OCI-LY3 (cell line): ENCODE data around the gene CTSD.

Experiments
- CTCF ChIP-seq: fragments of 200-600, 300-600 bp; sonication (generic); IDR thresholded peaks from 2 replicates; pipeline ENCODE4 v1.5.1; 2014; ENCODE audit warnings: antibody characterized with exemption, low read length, low read depth
- EZH2phosphoT487 ChIP-seq: fragments of 200-600 bp; shearing (Covaris generic); IDR thresholded peaks from 2 replicates; pipeline ENCODE4 v1.6.1; 2018; ENCODE audit warnings: antibody characterized with exemption, mixed run types, low read depth

DNA sequence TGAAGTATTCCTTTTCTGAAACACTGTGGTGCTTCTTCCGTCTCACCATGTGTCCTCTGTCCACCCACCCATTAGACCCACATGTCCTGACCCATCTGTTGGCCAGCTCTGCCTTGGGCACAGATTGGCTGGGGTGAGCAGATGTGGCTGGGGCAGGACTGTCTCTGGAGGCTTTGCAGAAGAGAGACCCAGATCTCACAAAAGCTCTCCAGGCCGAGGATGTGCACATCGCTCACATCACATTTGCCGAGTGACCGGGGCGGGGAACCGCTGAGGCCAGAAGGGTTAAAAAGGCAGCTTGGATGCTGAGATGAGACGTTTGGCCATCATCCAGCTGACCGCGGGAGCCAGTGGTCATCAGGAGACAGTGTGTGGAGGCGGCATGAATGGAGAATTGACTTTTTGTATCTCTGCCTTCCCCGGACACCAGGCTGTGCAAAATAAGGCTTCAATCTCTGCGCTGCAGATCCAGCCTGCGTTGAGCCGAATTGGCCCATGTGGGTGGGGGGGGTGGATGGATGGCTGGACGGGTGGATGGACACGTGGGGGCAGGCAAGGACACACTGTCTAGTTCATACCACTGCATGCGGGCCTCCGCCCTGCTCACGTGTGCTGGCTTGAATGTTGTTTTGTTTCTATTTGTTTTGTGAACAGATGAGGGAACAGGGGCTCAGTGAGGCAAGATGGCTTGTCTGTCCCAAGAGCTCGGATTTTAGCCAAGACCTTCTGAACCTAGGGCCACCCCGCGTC, 19.4 kb downstream of the CTSD start:
- TF ChIP-seq CTCF (no peak), EZH2phosphoT487 (no peak)
